Thoracic aorta (tissue), 2 donors: ENCODE data around the gene DOK5. TPM values are rescaled to one million over a fixed set of nuclear protein-coding genes. Genes with fewer than 3 reads are reported as not detected.

Experiments
- ATAC-seq: fragments of 150-250 bp; one replicate; pipeline ENCODE4 v1.8.0; 2017; ENCODE audit warnings: low read depth; ENCODE audit not compliant: insufficient number of reproducible peaks, low FRiP score
- DNase-seq: peaks from one replicate; pipeline ENCODE4 v3.0.0-alpha.2; 2020; ENCODE audit warnings: low spot score
- H3K27ac ChIP-seq, 2 donors: fragments of 200-600 bp; sonication (generic); 1 replicate in 1 of 2; 2 replicates in 1 of 2; pipeline ENCODE4 v1.5.1; 2016; ENCODE audit warnings: mild to moderate bottlenecking in 2 of 2, moderate library complexity in 2 of 2
- H3K27me3 ChIP-seq: fragments of 200-600 bp; sonication (generic); replicated peaks from 2 replicates; pipeline ENCODE4 v1.6.0; 2016; ENCODE audit warnings: mild to moderate bottlenecking; ENCODE audit not compliant: insufficient read depth
- H3K36me3 ChIP-seq: fragments of 200-600 bp; sonication (generic); one replicate; pipeline ENCODE4 v1.5.1; 2016
- H3K4me1 ChIP-seq, 2 donors: fragments of 200-600 bp; sonication (generic); 1 replicate in 1 of 2; 2 replicates in 1 of 2; pipeline versions ENCODE4 v1.5.1 to v1.6.0; 2016; ENCODE audit warnings: low read depth in 2 of 2, mild to moderate bottlenecking in 1 of 2; ENCODE audit not compliant: control insufficient read depth in 1 of 2
- H3K4me3 ChIP-seq: fragments of 200-600 bp; sonication (generic); 2 replicates; pipeline ENCODE4 v1.5.1; 2016; ENCODE audit warnings: mild to moderate bottlenecking
- H3K9me3 ChIP-seq: fragments of 200-600 bp; sonication (generic); 2 replicates; pipeline ENCODE4 v1.5.1; 2016
- total RNA-seq, 2 donors: library from RNA; depleted of rRNA; stranded (reverse); fragments of >200 nt; gene quantifications; one replicate each; pipeline versions ENCODE4 v1.1.0 to v1.2.3, GENCODE V29; 2016
- TF ChIP-seq, protein P1 (sequence below): fragments of 200-600 bp; sonication (generic); IDR thresholded peaks from one replicate; pipeline ENCODE4 v1.5.1; 2019; ENCODE audit warnings: antibody characterized with exemption

The DOK5 gene
- total RNA-seq, 2 donors from 2014 or later, result 8.3 to 21.7 TPM

DNA sequence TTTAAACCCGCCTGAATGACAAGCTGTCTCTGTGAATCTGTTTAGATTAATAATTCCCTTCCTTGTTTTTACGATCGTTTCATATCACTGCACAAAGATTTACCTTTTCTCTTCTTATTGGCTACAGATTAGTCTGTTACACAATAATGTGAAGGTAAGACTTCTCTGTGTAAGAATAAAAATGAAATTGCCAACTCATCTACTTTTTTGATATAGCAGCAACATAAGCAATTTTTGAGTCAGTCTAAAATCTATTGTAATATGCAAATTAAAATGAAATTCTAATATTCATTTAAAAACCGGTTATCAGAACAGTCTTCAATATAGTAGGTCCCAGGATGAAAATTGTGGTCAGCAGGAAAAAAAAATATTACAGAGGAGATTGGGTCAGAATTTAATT is 155.2 kb downstream of the DOK5 start:
- TF ChIP-seq, protein P1, sequence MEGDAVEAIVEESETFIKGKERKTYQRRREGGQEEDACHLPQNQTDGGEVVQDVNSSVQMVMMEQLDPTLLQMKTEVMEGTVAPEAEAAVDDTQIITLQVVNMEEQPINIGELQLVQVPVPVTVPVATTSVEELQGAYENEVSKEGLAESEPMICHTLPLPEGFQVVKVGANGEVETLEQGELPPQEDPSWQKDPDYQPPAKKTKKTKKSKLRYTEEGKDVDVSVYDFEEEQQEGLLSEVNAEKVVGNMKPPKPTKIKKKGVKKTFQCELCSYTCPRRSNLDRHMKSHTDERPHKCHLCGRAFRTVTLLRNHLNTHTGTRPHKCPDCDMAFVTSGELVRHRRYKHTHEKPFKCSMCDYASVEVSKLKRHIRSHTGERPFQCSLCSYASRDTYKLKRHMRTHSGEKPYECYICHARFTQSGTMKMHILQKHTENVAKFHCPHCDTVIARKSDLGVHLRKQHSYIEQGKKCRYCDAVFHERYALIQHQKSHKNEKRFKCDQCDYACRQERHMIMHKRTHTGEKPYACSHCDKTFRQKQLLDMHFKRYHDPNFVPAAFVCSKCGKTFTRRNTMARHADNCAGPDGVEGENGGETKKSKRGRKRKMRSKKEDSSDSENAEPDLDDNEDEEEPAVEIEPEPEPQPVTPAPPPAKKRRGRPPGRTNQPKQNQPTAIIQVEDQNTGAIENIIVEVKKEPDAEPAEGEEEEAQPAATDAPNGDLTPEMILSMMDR, result no peak
- no peaks in the 10 kb centered on the region for H3K36me3 ChIP-seq
- no peak overlapping the region for H3K27ac ChIP-seq
- no peaks in the 10 kb centered on the region for H3K4me1 ChIP-seq
- no peak overlapping the region for H3K4me3 ChIP-seq
- no peaks in the 10 kb centered on the region for H3K9me3 ChIP-seq
- DNase-seq (no peak), ATAC-seq (no peak)
- no peaks in the 10 kb centered on the region for H3K27me3 ChIP-seq

- TF ChIP-seq, protein P1, result no peak
- no peaks in the 10 kb centered on the region for H3K9me3 ChIP-seq
- H3K4me1 ChIP-seq, result no peaks in the 10 kb centered on the region
- ATAC-seq, result no peak
- DNase-seq, result no peak
- H3K36me3 ChIP-seq, result no peaks in the 10 kb centered on the region
- no peaks in the 10 kb centered on the region for H3K27me3 ChIP-seq
- H3K4me3 ChIP-seq, result no peak overlapping the region
- H3K27ac ChIP-seq, result no peak overlapping the region
Observed at GRCh38 chr20:54631059-54631458, 155.7 kb downstream of the DOK5 start.

DNA sequence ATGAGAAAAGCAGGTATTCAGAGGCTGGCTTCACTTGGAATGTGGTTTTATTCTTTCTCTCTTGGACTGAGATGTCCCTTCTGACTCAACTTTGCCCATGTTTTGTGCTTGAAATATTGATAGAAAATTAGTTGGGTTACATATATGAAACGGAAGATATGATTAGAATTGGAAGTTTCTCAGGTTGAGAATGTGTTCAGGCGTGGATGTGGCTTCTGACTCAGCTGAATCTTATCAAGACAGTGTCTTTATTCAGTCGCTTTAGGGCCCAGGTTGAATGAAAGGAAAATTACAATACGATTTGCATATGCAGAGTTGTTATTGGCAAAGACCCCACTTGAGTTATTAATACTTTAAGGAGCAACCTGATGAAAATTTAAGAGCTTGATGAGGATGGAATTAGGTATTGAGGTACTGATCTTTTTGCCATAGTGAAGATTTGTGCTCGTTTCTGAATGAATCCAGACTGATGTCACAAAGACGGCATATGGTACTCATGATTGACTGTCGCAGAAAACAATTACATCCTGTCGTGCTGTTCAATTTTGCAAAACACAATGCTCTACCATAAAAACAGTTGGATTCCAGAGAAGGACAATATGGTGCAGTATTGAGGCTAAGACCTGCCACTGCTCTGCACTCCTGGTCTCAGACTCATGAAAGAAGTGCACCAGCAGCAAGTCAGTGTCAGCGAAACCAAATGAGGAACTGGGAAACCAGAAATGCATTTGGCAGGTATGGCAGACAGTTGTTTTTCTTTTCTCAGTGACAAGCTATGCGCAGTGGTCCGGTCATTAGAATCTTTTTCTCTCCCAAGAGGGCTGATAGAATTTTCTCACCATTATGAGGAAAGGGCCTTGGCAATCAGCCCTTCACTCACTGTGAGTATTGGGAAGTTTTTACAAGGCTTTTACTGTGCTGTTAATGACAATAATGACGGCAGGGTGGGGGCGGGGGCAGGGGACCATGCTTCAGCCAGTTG is 158.3 kb downstream of the DOK5 start:
- DNase-seq (no peak), ATAC-seq (no peak)
- Histone ChIP-seq H3K4me1 (no peaks in the 10 kb centered on the region), H3K27ac (no peak overlapping the region), H3K4me3 (no peak overlapping the region), H3K9me3 (no peaks in the 10 kb centered on the region), H3K36me3 (no peaks in the 10 kb centered on the region), H3K27me3 (no peaks in the 10 kb centered on the region)
- TF ChIP-seq, protein P1, result no peak

GRCh38 chr20:54636575-54636974 is 161.2 kb downstream of the DOK5 start:
- Histone ChIP-seq H3K27me3 (no peaks in the 10 kb centered on the region), H3K36me3 (no peaks in the 10 kb centered on the region), H3K4me1 (no peaks in the 10 kb centered on the region), H3K4me3 (no peak overlapping the region), H3K27ac (no peak overlapping the region), H3K9me3 (no peaks in the 10 kb centered on the region)
- DNase-seq (no peak), ATAC-seq (no peak)
- TF ChIP-seq, protein P1, result no peak

DNA sequence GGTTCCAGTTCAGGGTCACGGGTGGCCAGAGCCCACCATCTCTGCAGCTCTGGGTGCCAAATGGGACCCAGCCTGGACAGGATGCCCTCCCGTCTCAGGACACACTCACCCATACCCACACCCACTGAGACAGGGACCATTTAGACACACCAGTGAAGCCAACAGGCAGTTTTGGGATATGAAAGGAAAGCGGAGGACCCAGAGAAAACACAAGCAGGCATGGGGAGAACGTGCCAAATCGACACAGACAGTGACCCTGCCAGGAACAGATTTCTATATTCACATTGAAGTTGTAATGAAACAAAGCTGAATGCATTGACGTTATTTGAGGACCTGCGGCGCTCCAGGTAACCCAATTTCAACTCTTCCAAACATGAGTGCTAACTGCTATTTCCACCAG is 164.5 kb downstream of the DOK5 start:
- Histone ChIP-seq H3K27ac (no peak overlapping the region), H3K9me3 (no peaks in the 10 kb centered on the region), H3K4me1 (no peaks in the 10 kb centered on the region), H3K36me3 (no peaks in the 10 kb centered on the region), H3K27me3 (no peaks in the 10 kb centered on the region), H3K4me3 (no peak overlapping the region)
- TF ChIP-seq, protein P1, result no peak
- DNase-seq (no peak), ATAC-seq (no peak)
